ENCODE measurements around the gene PLCL1.

DNA sequence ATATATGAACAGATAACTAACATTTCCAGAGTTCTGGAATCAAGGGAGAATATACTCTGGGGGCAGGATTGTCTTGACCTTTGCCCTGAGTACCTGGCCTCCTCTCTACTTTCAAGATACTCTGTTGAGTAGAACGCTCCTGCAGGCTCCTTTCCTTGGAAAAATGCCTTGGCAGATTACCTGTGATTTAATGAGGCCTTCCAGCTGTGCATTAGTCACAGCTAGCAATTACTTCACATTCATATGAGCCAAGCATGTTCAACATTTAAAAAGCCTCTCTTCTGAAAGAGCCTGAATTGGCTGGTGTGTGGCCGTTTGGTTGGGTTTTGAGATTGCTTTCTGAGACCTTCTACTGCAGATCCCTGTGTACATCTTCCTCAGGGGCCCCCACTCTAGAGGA, 142.2 kb downstream of the PLCL1 start:
- no peak for TF ChIP-seq EZH2 (IDR thresholded peaks at IDR 0.05; ENCODE audit: insufficient read depth, poor library complexity, severe bottlenecking)
- no peak for TF ChIP-seq EZH2phosphoT487 (IDR thresholded peaks at IDR 0.05; ENCODE audit: insufficient read depth, low read depth)

Measured in GM23248 (cell line).